Body of pancreas (tissue), 4 donors: ENCODE measurements around the gene MTSS2.

Experiments
- POLR2A ChIP-seq, 3 donors: fragments of 450-650 bp; IDR thresholded peaks; one replicate each; pipeline ENCODE4 v1.6.1; 2016; ENCODE audit warnings: antibody characterized with exemption in 3 of 3, mild to moderate bottlenecking in 2 of 3
- TF ChIP-seq, protein P1 (sequence below), 7 experiments: fragments of 450-650 bp in 4 of 7; fragments of 200-600 bp in 3 of 7; sonication (generic) in 3 of 7; IDR thresholded peaks; one replicate each; pipeline ENCODE4 v1.5.1; 2016 to 2019; ENCODE audit warnings: antibody characterized with exemption in 7 of 7

DNA sequence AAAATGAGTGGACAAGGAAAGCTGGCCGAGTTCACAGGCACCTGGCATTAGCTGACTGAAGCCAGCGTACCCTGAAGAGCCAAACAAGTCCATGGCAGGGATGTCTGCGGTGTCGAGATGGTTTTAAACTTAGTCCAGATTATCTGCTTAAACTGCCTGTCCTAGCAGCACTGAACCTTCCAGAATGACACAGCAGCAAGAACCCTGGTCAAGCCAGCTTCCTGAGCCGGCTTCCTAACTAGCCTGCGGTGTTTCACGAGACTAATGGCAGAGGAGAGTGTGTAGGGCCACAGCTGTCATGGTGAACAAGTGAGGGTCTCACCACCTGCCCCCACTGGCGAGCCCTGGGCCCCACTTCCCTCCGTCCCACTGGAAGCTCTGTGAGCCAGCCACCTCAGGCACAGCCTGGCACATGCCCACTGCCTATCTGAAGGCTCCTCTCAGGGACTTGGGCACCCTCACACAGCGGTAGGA is 28.8 kb upstream of the MTSS2 start:
- TF ChIP-seq, protein P1, sequence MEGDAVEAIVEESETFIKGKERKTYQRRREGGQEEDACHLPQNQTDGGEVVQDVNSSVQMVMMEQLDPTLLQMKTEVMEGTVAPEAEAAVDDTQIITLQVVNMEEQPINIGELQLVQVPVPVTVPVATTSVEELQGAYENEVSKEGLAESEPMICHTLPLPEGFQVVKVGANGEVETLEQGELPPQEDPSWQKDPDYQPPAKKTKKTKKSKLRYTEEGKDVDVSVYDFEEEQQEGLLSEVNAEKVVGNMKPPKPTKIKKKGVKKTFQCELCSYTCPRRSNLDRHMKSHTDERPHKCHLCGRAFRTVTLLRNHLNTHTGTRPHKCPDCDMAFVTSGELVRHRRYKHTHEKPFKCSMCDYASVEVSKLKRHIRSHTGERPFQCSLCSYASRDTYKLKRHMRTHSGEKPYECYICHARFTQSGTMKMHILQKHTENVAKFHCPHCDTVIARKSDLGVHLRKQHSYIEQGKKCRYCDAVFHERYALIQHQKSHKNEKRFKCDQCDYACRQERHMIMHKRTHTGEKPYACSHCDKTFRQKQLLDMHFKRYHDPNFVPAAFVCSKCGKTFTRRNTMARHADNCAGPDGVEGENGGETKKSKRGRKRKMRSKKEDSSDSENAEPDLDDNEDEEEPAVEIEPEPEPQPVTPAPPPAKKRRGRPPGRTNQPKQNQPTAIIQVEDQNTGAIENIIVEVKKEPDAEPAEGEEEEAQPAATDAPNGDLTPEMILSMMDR (IDR thresholded peaks at IDR 0.05) = no peak
- TF ChIP-seq POLR2A (IDR thresholded peaks at IDR 0.05) = no peak
